ENCODE data around the gene TSSC4.

DNA sequence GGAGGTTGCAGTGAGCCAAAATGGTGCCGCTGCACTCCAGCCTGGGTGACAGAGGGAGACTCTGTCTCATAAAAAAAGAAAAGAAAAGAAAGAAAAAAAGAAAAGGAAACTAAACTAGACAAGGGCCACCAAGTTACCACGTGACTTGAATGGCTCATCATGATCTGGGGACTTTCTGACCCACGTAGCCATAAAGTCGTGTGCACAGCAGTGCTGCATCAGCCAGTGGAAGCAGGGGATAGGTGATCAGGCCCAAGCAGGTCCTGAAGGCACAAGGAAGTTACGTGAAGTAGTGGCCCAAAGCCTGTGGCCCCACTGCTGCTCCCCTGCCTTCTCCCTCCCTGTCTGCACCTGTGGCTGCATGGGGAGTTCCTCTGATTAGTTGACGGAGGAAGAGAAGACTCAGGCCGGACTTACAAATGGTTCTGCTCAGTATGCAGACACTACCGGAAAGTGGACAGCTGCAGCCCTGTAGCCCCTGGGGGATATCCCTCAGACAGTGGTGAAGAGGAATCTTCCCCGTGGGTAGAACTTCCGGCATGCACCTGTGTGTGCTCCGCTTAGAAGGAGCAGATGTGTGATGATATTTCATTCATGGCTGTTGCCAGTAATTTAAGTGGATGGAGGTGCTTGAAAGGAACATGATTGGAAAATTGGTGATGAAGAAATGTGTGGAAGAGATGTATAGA lies 41.7 kb upstream of the TSSC4 start:
- TF ChIP-seq POLR2A (IDR thresholded peaks at IDR 0.05) = no peak
- TF ChIP-seq, protein P1, sequence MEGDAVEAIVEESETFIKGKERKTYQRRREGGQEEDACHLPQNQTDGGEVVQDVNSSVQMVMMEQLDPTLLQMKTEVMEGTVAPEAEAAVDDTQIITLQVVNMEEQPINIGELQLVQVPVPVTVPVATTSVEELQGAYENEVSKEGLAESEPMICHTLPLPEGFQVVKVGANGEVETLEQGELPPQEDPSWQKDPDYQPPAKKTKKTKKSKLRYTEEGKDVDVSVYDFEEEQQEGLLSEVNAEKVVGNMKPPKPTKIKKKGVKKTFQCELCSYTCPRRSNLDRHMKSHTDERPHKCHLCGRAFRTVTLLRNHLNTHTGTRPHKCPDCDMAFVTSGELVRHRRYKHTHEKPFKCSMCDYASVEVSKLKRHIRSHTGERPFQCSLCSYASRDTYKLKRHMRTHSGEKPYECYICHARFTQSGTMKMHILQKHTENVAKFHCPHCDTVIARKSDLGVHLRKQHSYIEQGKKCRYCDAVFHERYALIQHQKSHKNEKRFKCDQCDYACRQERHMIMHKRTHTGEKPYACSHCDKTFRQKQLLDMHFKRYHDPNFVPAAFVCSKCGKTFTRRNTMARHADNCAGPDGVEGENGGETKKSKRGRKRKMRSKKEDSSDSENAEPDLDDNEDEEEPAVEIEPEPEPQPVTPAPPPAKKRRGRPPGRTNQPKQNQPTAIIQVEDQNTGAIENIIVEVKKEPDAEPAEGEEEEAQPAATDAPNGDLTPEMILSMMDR (IDR thresholded peaks at IDR 0.05) = no peak
- TF ChIP-seq EP300 (IDR thresholded peaks at IDR 0.05; ENCODE audit: low read depth) = no peak
- TF ChIP-seq POLR2AphosphoS5 (IDR thresholded peaks at IDR 0.05) = no peak
